UCSD-AML1 (cell line): Measurements from ENCODE around the gene TEX50.
"Not testable (repeated sequence)": the region's sequence is repeated elsewhere in the genome, so short reads cannot be mapped to it uniquely, and the experiment has no call there.

Source experiments
- DNase-seq: peaks from one replicate; lab custom pipeline; 2025; ENCODE audit not compliant: unreplicated experiment; lab: John Stamatoyannopoulos, UW

The TEX50 gene, protein sequence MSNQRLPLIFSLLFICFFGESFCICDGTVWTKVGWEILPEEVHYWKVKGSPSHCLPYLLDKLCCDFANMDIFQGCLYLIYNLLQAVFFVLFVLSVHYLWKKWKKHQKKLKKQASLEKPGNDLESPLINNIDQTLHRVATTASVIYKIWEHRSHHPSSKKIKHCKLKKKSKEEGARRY

DNA sequence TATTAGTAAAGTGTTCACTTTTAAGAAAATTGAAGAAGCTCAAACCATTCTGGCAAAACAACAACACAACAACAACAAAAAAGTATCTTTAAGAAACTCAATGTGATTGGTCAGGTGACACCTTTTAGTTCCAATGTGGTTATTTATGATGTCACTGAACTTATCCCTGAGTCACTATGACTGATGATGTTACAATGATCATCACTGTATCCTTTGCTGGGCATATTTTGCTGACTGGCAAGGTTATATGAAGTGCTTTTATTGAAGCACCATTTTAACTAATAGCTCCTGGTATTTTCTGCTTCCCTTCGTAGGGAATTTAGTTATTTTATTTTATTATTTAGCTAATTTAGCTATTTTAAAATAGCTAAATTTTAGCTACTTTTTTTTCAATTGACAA is at the start of gene TEX50:
Gene TEX50, plus strand, starts transcription at position 223 of the 400 bp plus-strand sequence. CDS start 184 bp downstream, outside the sequence.
- no peak for DNase-seq

DNA sequence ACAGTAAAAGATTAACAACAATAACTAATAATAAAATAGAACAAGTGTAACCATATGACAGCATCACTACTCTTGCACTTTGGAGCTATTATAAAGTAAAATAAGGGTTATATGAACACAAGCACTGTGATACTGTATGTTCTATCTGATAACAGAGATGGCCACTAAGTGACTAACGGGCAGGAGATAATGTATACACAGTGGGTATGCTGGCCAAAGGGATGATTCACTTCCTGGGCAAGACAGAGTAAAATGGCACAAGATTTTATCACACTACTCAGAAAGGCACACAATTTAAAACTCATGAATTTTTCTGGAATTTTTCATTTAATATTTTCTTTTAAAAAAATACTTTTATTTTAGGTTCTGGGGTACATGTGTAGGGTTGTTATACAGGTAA is 44.6 kb upstream of the TEX50 start:
- no peak for DNase-seq

DNA sequence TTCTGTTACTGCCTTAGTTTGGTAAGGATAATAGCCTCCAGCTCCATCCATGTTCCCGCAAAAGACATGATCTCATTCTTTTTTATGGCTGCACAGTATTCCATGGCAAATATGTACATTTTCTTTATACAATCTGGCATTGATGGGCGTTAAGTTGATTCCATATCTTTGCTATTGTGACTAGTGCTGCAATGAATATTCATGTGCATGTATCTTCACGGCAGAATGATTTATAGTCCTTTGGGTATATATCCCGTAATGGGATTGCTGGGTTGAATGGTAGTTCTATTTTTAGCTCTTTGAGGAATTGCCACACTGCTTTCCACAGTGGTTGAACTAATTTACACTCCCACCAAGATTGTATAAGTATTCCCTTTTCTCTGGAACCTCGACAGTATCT is 44.0 kb upstream of the TEX50 start:
- not testable (repeated sequence) for DNase-seq

DNA sequence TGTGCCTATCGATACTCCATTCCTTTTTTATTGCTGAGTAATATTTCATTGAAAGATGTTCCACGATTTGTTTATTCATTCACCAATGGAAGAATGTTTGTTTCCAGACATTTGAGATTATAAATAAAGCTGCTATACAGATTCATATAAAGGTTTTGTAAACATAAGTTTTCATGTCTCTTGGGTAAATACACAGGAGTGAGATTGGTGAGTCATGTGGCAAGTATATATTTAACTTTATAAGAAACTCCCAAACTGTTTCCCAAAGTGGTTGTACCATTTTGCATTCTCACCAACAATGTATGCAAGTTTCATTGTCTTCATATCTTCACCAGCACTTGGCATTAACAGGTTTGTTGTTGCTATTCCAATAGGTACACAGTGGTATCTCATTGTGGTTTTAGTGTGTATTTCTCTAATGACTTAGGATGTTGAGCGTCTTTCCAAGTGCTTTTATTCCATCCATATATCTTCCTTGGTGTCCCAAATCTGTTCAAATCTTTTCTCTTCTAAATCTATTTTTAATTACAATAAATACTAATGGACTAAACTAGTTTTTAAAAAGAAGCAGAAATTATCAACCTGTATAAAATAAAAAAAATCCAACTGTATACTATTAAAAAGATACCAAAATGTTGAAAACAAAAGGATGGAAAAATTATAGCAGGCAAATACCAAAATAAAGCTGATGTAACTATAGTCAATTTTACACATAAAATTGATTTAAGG is 38.9 kb upstream of the TEX50 start:
- DNase-seq: no peak

DNA sequence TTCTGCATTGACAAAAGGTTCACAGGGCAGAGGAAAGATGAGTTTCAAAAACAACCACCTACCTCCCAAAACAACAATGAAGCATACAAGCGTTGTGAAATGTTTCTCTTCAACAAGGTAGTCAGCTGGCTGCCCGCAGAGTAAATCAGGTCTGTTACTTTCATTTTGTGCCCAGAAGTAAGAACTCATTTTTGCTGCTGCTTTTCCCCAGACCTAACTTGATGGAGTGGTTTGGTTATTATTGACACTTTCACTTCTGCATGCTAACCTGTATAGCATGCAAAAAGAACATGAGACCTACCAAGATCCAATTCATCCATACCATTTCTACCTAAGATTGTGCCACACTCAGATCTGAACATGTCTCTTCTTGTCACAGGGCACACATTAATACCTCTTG is 33.5 kb upstream of the TEX50 start:
- no peak for DNase-seq

DNA sequence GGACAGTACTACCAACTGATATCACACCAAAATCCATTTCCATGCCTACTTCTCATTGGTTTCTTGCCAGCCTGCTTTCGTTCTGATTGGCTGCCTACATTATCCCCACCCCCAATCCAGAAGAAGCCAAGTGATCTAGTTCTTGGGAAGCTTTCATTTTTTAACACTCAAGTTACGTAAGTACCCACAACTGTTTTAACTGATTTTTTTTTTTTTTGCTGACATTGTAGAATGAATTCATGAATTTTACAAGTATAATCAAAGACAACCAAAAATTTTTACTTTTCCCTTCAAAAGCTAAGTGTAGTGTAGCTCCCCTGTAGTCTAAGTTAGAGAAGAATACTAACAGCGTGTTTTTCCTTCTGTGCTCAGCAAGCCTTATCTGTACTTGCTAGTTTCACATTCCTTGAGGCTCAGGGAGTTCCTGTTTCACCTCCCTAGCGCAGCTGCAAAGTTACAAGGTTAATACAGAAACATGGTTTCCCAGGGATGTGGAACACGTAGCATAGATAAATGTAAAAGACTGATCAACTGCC is 32.0 kb upstream of the TEX50 start, which contains the start of gene SLC9C2:
Gene SLC9C2, minus strand, starts transcription at position 17 of the 536 bp plus-strand sequence. CDS start 1,296 bp downstream, outside the sequence.
- DNase-seq: no peak

DNA sequence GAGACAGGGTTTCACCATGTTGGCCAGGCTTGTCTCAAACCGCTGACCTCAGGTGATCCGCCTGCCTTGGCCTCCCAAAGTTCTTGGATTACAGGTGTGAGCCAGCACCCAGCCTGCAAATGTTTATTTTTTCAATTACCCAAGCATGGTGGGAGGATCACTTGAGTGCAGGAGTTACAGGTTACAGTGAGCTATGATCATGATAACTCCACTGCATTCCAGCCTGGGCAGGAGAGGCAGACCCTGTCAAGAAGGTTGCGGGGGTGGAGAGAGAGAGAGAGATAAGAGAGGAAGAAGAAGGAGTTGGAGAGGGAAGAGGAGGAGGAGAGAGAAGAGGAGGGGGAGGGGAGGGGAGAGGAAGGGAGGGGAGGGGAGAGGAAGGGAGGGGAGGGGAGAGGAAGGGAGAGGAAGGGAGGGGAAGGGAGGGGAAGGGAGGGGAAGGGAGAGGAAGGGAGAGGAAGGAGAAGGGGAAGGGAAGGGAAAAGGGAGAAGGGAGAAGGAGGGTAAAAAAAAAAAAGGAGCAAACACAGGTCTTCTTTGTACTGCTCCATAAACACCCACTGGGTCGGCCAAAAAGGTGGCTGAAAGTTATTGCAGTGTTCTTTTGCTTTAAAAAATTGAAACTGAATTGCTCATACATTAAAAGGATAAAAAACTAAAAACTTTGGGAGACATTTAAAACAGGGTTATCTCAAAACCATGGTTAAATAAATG is 26.5 kb upstream of the TEX50 start:
- DNase-seq: no peak

DNA sequence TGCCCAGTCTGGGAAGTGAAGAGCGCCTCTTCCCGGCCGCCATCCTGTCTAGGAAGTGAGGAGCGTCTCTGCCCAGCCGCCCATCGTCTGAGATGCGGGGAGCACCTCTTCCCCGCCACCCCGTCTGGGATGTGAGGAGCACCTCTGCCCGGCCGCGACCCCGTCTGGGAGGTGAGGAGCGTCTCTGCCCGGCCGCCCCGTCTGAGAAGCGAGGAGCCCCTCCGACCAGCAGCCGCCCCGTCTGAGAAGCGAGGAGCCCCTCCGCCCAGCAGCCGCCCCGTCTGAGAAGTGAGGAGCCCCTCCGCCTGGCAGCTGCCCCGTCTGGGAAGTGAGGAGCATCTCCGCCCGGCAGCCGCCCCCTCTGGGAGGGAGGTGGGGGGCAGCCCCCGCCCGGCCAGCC is 22.1 kb upstream of the TEX50 start:
- not testable (repeated sequence) for DNase-seq

DNA sequence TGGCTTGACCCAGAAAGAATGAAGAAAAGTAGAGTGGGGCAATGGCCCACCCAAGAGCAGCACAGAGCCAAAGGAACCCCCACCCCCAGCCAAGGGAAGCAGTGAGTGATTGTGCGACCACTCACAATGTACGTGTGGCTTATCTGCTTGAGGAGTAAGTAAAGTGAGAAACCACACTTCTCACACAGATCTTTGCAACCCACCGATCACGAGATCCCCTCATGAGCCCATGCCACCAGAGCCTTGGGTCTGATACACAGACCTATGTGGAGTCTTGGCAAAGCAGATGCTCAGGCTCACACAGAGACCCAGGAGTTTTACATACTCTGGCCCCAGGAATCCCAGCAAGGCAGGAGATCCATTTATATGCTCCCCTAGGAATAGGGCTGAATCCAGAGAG is 18.3 kb upstream of the TEX50 start:
- no peak for DNase-seq

DNA sequence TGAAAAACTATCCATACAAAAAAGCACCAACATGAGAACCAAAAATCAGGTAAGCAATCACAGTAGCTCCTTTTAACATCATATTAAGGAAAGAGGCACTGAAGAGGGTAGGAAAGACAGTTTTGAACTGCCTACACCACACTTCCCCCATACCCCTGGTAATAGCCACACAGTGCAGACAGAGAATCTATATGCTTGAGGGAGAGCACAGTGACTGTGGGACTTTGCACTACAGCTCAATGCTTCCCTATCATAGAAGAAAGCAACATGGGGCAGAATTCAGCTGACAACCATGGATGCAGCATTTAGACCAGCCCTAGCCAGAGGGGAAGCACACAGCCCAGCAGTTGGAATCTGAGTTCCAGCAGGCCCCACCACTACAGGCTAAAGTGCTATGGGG is 7.9 kb upstream of the TEX50 start:
- DNase-seq: no peak

DNA sequence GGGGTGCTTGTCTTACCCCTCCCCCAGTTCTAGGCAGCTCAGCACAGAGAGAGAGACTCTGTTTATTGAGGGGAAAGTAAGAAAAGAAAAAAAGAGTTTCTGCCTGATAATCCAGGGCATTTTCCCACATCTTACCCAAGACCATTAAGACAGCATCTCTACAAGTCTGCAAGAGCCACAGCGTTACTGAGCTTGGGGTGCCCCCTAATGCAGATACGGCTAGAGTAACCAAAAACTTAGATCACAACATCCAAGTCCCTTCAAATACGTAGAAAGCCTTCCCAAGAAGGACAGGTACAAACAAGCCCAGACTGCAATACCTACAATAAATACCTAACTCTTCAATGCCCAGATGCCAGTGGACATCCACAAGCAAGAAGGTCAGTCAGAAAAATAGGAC is 6.2 kb upstream of the TEX50 start:
- DNase-seq: no peak

DNA sequence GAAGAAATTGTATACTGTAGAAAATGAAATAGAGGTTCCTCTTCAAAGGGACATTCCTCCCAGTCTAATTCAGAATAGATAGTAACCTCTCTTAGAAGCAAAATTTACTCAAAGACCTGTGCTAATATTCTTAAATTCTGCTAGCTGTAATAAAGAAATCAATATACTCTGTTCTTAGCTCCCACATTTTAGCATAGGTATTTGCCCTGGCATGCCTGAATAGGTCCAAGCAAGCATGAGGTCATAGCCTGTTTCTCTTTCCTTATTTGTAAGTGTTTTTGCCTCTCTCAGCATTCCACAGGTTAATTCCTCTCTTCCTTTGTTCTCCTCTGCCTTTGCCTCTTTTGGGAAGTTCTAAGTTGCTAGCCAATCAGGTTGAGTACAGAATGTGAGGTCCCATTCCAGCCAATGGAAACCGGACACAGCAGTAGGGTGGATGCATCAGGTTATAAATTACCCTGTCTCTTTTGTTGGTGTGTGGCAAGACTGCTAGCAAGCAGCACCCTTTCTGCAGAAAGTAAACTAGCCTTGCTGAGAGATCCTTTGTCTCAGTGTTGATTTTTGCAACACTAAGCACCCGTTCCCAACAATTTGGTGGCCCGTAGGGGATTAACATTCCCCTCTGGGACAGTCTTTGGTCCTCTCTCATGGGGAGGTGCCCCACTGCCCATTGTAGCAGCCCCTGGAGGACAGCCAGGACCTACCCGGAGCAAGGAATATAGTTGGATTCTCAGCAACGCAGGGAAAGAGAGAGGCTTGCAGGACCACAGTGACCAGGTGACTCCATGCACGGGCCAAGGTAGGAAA is 2.3 kb downstream of the TEX50 start:
- DNase-seq: not testable (repeated sequence)

DNA sequence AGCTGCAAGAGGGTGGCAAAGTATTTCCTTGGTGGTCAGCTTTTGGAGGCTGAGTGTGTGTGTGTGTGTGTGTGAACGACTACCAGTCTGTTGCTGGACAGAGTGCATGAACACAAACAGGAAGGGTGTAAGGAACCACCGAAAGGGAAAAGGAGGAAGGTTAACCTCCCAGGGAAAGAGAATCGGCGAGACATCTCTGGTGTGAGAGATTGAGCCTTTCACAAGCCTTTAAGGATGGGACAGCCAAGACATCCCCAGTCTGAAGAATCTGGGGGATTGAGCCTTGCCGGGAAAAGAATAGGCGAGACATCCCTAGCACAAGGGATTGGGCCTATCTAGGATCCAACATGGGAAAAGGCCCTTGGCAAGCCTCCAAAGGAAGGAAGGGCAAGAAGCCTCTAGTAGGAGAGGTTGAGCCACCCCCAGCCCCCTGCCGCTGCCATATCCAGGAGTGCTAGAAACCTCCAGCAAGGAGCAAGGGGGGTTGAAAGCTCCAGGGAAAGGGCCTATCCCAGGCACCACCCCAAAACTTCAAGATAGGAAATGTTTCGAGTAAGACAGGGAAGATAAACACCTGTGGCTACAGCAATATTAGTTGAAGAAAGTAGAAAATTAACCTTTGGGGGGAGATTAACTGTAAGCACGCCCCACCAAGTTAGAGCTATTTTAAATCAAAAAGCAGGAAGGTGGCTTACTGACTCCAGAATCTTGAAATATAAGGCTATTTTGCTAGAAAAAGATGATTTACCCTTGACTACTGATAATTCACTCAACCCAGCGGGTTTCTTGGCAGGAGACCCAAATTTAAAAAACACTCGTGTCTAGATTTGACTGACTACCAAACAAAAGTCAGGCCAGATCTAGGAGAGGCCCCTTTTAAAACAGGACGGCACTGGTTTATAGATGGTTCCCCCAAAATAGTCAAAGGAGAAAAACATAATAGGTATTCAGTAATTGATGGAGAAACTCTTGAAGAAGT is 3.2 kb downstream of the TEX50 start:
- DNase-seq: no peak

DNA sequence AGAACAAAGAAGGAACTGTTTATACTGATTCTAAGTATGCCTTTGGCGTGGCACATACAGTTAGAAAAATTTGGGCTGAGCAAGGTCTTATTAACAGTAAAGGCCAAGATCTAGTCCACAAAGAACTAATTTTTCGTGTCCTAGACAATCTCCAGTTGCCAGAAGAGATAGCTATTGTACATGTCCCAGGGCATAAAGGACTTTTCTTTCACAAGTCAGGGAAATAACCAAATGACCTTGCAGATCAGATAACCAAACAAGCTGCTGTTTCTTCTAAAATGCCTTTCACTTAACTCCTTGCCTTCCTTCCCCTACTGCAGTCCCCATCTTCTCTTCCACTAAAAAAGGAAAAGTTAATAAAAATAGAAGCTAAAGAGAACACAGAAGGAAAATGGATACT is 4.0 kb downstream of the TEX50 start:
- no peak for DNase-seq

DNA sequence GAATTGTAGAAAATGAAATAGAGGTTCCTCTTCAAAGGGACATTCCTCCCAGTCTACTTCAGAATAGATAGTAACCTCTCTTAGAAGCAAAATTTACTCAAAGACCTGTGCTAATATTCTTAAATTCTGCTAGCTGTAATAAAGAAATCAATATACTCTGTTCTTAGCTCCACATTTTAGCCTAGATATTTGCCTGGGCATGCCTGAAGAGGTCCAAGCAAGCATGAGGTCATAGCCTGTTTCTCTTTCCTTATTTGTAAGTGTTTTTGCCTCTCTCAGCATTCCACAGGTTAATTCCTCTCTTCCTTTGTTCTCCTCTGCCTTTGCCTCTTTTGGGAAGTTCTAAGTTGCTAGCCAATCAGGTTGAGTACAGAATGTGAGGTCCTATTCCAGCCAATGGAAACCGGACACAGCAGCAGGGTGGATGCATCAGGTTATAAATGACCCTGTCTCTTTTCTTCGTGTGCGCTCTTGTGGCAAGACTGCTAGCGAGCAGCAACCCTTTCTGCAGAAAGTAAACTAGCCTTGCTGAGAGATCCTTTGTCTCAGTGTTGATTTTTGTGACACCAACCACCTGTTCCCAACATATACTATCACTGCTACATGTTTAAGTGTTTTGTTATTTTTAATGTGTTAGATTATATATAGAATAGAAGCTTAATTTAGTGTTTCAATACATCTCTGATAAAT is 7.5 kb downstream of the TEX50 start:
- DNase-seq: not testable (repeated sequence)

DNA sequence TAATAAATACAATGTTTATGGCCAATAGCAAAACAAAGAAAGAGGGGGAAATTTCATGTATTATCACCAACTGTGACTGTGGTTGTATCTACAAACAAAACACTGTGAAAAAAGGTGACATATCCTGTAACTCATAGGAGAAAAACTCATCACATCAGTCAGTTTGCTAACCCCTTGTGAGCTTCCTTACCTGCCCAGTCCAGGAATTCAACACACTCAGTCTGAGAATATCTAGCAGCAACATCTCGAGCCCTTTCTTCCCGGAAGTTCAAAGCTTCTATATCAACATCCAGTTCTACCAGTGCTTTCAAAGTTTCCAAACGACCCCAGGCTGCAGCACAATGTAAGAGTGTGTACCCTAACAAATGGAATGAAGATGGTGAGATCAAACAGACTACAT is 11.5 kb downstream of the TEX50 start:
- DNase-seq: no peak

DNA sequence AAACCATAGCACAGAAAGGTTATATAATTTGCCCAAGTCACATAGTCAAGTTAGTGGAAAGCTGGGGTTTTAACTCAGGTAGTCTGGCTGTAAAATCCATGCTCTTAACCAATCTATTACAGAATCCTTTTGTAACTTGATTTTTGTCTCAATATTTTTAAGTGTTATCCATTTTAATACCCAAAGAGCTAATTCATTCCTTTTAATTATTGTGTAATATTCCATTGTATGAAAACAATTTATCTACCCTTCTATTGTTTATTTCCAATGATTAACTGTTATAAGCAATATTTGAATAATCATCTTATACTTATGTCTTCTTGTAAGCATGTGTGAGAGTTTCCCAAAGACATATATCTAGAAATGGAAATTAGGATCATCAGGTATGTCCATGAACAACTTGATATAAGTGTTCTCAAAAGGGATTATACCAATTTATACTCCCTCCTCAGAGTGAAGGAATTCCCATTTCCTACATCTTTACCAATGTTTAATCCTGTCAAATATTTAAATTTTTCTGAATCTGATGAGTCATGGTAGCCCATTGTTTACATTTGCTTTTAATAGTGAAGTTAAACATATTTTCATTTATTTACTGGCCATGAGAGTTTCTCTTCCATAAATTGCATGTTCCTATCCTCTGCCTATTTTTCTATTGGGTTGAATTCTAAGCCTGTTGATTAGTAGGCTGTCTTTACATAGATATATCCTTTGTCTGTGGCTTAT is 13.9 kb downstream of the TEX50 start:
- DNase-seq: no peak

DNA sequence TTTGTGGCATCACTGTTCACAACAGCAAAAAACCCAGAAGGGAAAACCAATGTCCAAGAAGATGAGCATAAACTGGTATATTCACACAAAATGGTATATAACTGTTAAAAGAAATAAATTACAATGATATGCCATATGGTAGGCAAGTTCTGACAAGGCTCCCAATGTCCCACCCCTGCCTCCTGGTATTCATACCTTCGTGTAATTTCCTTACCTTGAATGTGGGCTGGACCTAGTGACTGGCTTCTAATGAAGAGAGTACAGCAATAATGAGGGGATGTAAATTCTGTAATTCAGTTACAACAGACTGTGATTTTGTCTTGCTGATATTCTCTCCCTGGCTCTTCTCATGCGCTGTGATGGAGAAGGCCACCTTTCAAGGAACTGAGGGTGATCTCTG is 25.2 kb downstream of the TEX50 start:
- DNase-seq: no peak

DNA sequence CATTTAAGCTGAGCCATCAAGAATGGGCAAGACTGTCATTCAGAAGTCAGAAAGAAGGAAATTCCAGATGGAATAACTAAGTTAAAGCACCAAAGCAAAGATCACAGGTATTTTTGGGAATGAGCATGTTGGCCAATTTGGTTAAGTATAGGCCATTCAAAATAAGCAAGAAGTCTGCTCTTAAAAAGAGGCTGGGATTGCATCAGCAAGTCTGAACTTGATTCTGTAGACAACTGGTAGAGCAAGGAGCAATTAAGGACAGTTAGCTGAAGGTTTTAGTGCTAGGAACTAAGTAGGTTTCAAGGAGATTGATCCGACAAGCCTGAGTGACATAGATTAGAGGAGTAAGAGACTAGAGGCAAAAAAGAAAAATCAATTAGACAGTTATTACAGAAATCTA is 26.1 kb downstream of the TEX50 start:
- no peak for DNase-seq
